DMS153 treated with DMSO at 0.1 percent for 48 hours (cell line): ENCODE measurements around the gene WNT4.

Source experiments
- DNase-seq: peaks from one replicate; lab custom pipeline; 2025; ENCODE audit not compliant: unreplicated experiment; lab: John Stamatoyannopoulos, UW

WNT4 gene

DNA sequence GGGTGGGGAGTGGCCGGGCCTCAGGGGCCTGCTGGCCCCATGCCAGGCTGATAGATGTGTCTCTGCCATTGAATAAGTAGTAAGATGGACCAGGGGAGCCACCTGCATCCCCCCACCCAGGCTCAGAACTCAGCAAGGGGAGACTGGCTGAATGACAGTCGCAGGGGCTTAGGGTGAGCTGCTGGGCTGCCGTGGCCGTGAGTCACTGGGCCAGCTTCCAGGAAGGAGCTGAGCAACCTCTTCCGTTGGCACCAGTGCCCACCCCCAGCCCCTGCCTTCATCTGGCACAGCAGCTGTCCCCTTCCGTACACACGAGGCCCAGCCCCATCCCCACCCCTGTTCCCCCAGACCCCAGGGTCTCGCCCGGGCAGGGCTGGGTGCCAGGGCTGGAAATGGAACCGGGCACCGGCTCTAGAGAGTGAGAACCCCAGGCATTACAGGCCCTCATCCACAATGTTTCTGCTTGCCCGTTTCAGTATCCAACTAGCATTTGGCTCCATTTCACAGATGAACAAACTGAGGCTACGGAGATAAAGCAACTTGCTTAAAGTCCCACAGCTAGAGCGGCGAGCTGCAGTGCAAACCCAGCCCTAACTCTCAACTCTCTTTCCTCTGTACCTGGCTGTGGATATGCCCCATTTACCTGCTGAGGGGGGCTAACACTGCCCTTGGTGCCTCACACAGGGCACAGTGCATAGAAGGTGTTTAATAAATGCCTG lies 10.2 kb downstream of the WNT4 start:
- no peak for DNase-seq

DNA sequence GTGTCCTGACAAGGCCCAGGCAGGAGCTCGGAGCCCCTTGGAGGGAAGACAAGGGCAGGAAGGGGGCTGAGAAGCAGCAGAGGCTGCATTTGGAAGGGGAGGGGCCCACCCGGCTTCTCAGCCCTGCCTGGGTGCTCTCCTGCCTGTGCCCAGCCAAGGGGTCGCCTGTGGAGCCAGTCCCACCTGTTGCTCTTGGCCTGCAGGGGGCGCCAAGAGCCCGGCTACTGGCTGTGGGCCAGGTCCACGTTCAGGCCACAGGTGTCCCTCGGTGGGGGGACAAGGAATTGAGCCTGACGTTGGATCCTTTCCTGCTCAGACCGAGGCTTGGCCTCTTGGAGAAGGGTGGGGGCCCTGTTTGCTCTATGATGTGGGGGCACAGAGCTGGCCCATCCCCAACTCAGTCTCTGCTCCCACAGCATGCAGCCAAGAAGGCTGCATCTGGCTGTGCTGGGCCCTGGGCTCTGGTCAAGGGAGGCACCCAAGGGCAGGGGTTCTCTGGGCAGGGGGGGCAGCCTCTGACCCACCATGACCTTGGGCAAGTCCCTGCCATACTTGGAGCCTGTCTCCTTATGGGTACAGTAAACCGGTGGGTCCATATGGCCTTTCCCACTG lies 10.9 kb downstream of the WNT4 start:
- peak; percentile 60 for DNase-seq

DNA sequence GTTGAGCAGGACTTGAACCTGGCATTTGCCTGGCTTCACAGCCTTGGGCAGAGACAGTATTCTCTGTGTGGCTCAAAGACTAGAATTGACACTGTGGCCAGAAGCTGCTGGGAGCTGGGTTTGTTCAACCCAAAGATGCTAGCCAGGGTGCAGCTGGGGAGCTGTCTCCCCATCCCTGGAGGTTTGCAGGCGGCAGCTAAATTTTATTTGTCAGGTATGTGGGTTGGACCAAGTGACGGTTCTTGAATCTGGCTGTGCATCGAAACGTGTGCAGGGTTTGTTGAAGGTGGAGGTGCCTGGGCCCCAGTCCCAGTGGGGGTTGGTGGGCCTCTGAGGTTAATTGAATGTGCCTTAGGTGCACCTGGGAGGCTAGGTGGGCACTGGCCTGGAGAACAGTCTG lies 11.8 kb downstream of the WNT4 start:
- DNase-seq: no peak

DNA sequence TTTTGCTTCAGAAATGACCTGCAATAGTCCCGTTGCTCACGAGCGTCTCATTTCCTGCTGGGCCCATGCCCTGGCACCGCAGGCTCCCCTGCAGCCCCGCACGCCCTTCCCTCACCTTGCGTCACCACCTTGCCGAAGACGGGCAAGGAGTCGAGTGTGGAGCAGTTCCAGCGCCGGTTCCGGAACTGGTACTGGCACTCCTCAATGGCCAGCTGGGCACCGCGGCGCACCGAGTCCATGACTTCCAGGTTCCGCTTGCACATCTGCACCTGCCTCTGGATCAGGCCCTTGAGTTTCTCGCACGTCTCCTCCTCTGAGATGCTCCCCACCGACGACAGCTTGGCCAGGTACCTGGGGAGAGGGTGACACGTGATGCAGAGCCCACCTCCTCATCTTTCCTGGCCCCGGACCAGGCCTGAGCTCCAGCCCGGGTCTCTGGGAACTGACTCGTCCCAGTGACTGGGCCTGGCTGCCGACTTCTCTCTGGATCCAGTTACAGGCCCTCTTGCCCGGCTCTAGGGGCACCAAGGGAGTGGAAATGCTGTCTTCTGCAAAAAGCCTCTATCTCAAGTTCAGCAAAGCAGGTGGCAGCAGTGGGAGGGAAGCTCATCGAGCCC lies 13.3 kb downstream of the WNT4 start:
- no peak for DNase-seq

DNA sequence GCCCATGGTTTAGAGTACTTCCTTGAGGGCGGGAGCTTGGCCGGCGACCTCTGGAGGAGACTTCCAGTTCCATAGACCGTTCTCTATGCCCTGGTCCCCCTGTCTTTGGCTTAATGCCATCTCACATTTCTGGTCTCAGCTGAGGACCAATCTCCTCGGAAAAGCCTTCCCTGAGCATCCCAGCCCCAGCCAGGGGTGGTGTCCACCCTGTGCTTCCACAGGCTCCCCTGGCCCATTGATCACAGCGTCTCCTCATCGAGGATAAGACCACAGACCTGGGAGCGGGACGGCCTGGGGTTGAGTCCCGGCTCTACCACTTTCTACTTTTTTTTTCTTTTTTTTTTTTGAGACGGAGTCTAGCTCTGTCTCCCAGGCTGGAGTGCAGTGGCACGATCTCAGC lies 14.5 kb downstream of the WNT4 start:
- no peak for DNase-seq

DNA sequence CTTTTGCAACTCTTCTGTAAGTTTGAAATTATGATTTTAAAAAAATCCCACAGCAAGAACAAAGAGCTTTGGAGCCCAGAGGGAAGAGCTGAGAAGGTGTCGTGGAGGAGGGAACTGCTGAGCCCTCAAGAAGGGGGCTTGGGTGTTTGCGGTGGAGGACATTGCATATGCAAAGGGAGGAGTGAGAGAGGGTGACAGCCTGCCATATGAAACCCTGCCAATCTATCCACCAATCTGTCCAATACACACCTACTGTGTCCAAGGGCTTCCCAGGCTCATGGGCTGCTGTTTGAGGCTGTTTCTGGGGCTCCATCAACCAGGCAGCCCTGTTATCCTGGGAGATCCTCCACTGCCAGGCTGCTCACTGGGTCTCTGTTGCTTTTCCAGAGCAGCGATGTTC lies 15.2 kb downstream of the WNT4 start:
- DNase-seq: no peak

DNA sequence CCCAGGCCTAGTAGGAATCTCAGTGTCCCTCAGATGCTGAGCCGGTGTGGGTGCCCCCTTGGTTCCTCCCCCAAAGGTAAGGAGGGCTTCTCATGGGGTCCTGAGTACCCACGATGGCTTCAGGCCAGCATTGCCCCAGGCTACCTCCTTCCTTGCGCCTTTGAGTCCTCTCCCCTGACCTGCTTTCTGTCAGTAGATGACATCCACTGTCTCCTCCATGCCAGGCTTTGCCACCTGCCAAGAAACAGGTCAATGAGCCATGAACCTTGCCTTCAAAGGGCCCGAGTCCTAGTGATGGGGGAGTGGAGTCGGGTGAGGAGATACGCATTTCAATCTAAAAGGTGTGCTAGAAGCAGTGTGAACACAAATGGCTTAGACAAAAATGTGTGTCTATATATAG lies 15.6 kb downstream of the WNT4 start:
- no peak for DNase-seq

DNA sequence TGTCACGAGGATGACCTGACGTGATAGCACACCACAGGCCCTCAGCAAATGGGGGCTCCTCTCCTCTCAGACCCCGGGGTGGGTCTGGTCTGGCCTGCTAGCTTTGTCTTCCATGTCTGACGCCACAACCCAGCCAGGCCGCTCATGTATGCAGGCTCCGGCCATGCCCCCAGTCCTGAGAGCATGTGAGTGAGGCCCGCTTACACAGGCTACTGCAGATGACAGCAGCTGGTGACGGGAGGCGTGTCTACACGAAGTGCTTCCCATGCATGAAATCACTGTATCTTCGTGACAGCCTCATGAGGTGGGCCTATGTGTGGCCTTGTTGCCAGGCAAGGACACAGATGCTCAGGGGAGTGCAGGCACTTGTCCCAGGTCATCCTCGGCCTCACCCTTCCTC lies 16.4 kb downstream of the WNT4 start:
- DNase-seq: no peak

DNA sequence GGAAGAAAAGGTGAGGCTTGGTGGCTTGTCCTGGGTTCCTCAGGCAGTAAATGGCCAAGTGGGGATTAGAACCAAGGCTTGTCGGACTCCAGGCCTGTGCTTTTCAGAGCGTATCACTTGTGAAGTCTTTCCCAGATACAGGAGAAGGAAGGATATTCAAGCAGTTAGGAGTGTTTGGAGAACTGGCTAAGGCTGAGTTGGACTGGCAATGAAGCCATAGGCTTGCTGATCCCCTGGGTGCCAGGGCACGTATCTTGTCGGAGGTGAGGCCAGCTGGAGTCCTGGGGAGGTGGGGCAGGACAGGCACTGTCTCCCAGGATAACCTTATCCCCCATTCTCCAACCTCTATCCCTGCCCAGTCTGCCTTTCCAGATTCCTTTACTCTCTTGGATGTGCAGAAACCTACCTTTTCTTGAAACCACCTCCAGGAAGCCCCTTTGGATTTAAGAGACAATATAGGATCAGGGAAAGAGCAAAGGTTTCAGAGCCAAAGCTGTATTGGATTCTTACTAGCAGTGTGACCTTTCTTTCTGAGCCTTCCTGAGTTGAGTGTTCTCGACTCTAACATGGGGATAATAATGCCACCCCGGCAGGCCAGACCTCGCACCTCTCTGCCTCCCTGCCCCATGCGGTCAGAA lies 18.2 kb downstream of the WNT4 start:
- DNase-seq: no peak

DNA sequence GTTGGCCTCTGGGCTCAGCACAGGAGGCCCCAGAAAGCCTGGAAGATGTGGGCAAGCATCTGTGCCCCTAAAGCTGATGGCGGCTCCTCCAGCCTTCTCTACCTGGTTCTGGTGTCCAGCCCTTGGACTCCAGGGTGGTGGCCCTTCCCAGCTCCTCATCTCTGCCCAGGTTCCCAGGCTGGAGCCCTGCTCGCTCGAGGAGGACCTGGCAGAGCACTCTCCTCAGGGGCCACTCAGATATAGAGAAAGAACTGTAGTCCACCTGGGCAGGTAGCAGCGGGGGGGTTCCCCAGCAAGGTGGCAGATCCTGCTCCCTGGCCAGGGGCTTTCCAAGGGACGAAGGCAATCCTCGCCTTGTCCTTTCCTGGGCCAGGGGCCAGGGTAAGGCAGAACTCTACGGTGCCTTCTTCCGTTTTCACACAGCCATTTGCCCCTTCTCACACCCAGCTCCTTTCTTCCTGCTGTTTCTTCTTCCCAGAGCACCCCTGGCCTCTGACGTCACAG lies 18.9 kb downstream of the WNT4 start:
- no peak for DNase-seq

DNA sequence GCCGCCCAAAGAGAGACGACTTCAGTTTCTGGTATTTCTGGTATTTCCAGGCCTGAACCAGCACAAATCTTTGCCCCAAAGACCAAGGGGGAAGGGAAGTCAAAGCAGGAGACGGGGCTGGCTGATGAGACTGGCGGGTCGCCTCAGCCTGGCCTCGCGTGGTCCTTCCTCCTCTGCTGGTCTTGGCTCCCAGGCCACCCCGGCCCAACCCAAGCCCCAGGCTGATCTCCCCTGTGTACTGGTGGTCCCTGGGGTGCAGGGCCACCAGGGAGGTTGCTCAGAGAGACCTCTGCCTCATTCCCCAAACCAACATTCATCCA lies 19.9 kb downstream of the WNT4 start:
- DNase-seq: no peak

DNA sequence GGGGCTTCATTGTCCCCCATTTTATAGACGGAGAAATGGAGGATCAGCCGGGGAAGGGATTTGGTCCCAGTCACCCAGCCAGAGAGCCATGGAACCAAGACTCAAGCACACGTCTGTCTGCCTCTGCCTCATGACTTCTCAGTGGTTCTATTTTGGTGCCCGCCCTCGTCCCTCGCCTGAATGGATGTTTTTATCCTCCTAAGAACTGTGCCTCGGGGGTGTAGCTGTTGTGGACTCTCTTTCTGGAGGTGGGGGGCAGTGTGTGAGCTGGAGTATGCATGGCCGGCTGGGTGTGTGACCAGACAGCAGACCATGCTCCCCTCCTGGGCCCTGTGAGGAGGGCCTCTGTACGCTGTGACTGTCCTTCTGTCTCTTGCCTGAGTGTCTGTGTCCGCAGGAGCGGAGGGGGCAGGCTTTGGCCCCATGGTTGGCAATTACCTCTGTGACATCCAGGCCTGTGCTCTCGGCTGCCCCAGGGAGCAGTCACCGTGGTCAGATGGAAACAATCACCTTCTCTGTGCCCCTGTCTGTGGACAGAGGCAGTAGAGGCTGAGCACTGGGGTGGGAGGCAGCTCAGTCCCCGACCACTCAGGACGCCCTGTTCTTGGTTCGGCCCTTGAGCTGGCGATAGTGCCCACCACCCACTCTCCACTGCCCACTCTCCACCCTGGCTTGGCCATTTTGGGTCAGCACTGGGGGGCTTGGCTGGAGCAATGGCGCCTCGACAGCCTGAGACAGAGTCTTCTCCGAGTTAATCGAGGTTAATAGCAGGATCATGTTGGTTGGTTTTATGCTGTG lies 20.4 kb downstream of the WNT4 start:
- no peak for DNase-seq

DNA sequence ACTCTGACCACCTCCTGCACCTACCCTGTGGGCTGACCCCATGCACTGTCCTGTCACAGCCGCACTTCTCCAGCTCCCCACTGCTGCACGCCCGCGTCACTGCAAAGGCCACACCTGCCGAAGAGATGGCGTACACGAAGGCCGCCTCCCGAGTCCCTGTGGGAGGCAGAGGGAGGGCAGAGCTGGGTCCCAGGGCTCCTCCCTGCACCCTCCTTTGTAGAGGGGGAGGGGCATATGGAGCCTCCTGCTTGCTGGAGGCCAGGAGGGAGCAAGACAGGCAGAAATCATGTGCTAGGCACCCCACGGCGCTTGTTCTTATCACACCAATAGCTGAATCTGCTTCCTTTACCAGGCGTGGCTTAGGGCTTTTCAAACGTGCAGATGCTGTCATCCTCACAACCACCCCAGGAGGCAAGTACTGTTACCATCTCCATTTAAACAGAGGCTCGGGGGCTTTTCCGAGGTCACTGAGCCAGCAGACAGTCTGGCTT lies 21.4 kb downstream of the WNT4 start:
- no peak for DNase-seq

DNA sequence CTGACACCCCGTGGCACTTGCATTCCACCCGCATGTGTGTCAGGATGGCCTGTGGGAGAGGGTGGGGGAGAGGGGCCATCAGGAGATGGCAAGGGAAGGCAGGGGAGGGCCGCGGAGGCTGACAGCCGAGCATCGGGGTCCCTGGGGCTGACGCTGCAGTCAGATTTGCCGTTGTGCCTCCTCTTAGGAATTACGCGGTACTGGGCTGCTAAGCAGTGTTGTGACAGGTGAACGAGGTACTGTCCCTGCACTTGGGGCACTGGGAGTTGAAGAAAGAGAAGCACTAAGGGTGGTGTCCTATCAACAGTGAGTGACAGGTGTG lies 22.5 kb downstream of the WNT4 start:
- no peak for DNase-seq

DNA sequence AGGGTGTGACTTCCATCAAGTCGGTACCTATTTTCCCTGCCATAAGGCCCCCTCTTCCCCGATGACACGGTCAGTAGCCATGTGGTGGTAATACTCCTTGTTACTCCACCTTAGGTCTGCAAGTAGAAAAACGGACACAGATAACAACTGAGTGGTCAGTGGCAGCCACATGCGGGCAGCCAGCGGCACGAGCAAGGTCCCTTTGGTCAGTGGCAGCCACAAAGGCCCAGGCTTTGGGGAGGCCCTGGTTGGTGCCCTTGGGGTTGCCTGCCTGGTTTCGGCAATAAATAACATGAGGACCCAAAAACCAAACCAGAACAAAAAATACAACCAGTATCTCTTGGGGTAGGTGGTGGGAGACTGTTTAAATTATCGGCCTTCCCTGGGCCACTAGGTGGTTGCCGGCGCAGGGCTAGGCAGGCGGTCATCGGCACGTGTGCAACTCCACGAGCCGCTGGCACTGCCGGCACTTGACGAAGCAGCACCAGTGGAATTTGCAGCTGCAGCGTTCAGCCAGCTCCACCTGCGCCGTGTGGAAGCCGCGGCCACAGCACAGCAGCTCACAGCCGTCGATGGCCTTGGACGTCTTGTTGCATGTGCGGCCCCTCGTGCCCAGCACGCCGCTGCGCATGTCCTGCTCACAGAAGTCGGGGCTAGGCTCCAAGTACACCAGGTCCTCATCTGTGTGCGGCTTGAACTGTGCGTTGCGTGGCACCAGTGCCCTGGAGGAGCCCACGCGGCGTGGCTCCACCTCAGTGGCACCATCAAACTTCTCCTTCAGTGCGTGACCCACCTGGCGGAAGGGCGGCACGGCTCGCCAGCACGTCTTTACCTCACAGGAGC lies 23.1 kb downstream of the WNT4 start:
- no peak for DNase-seq

DNA sequence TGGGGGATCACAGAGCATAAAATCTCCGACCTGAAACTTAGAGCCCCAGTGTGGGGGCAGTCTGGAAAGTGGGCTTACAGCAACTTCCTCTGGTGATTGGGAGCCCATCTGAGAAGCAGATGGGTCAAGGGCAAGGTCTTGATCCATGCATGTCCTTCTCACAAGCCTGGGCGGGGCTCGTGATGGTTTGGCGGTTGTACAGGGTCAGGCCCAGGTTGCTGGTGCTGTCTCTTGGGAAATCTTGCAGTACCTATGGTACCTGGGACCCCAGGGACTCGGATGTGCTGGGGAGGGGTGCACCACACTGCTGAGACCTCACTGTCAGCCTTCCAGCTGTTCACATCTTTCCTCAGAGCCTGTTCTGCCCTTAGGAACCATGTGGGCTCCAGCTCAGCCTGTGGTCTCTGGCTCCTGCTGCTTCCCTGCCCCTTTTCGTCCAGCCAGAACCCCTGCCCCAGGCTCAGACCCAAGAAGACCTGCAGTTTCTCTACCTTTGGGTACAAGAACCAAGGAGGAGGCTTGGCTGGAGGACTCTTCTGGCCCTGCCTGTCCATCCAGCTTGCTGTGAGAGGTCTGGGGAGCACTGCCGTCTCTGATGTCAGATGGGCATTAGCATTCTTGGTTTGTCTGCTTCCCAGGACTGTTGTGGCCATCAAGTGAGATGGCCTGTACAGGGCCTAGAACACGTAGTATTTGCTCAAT lies 24.5 kb downstream of the WNT4 start:
- no peak for DNase-seq

DNA sequence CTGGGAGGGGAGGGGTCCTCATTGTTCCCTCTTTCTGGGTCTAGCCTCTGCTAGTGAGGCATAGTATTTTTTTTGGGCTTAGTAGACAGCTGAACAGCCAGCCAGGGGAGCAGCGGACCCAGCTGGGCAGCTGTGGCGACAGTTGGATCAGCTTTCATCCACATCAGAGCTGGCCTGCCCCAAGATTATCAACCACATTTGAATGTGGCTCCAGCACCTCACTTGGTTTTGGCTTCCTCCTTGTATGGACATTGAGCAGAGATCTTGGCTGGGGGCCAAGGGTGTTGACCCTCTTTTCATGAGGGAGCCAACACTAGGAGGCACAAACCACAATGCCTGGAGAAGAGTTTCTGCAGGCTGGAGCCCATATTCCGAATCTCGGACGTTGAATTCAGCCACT lies 25.0 kb downstream of the WNT4 start:
- DNase-seq: no peak

DNA sequence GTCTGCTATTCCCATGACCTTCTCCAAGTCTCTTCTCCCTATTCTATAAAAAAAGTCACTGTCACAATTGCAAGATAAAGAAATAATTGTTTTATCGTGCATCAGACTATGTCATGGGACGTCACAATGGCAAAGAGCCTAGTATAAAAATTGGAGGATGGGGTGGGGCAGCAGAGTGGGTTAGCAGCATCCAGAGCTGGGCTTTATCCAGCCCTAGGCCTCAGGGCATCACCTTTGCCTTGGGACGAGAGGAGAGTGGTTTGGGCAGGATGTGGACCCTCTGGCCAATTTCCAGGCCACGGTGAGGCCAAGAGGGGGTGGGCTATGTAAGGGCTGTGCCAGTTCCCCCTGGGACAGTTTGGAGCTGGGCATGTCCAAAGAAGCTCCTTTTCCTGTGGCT lies 25.7 kb downstream of the WNT4 start:
- no peak for DNase-seq

DNA sequence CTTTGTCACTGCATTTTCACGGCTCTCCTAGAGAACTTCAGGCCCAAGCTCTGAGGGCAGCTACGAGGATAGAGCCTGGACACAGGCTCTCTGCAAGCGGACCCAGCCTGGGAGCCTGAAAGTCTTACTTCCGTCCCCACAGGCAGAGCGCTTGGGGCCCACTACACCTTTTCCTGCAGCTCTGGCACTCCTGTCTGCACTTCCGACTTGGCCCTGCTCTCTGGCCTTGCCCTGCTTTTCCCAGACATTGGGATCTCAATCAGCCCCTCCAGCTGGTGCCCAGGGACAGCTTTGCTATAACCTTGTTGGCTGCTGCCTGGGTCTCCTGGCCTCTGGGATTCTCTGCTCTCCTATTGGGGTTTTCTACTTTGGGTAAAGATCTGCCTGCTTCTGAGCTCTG lies 27.6 kb downstream of the WNT4 start:
- no peak for DNase-seq
